Psoas muscle (tissue), 8 donors: Measurements from ENCODE around the gene AMMECR1L. TPM values are rescaled to one million over a fixed set of nuclear protein-coding genes. Genes with fewer than 3 reads are reported as not detected.
A peak's percentile ranks its signal among the peaks of the same experiment; 100 is the strongest.

Experiments used
- ATAC-seq, 4 donors: fragments of 200-7000 bp; cut with Tn5 transposase; one replicate each; pipeline ENCODE4 v1.9.1; 2020; ENCODE audit warnings: moderate library complexity in 3 of 4, mild to moderate bottlenecking in 2 of 4
- DNase-seq, 2 donors: peaks; one replicate each; pipeline ENCODE4 v3.0.0-alpha.2; 2020
- H3K27ac ChIP-seq: fragments of 200-600 bp; one replicate; pipeline ENCODE4 v1.8.0; 2022
- H3K27me3 ChIP-seq, 3 donors: fragments of 200-600 bp in 1 of 3; one replicate each; pipeline versions ENCODE4 v1.6.1 to v1.8.0; 2013 to 2022; ENCODE audit warnings: low read length in 2 of 3, mild to moderate bottlenecking in 2 of 3, moderate library complexity in 1 of 3; ENCODE audit not compliant: insufficient read depth in 3 of 3
- H3K36me3 ChIP-seq, 2 donors: fragments of 200-600 bp in 1 of 2; one replicate each; pipeline versions ENCODE4 v1.6.1 to v1.8.0; 2013 to 2022; ENCODE audit warnings: low read depth in 1 of 2, mild to moderate bottlenecking in 1 of 2, moderate library complexity in 1 of 2; ENCODE audit not compliant: insufficient read depth in 1 of 2
- H3K4me1 ChIP-seq: fragments of 200-600 bp; one replicate; pipeline ENCODE4 v1.8.0; 2022
- H3K4me3 ChIP-seq: fragments of 200-600 bp; one replicate; pipeline ENCODE4 v1.8.0; 2022; ENCODE audit warnings: mild to moderate bottlenecking
- H3K9me3 ChIP-seq: fragments of 200-600 bp; one replicate; pipeline ENCODE4 v1.8.0; 2022
- WGBS, 3 donors: extraction: QIAGEN DNeasy Blood & Tissue Kit; methylation state at CpG; one replicate each; pipeline versions ENCODE4 v1.1.6 to v1.1.7; 2013; 5-methylcytosine and 5-hydroxymethylcytosine counted together
- intact Hi-C, 2 donors: fragments of 100-400 bp; cut with DNase I; formaldehyde crosslinking; loops; one replicate each; pipeline versions ENCODE4 v1.11.0 to v1.14.2; 2022
- polyA plus RNA-seq, 3 donors: library from polyadenylated mRNA; stranded (reverse); fragments of 200-250 nt; gene quantifications; one replicate each; pipeline ENCODE4 v1.2.3, GENCODE V29; 2013
- total RNA-seq, 4 donors: library from RNA; stranded (reverse); fragmentation: NEBNext Ultra II Directional in 2 of 4; extraction: Animal tissue kit (Norgen Biotek cat#: 25700) in 2 of 4; gene quantifications; one replicate each; pipeline versions ENCODE4 v1.2.1 to v1.2.4, GENCODE V29; 2021 to 2023
- TF ChIP-seq, protein P1 (sequence below): fragments of 200-600 bp; IDR thresholded peaks from one replicate; pipeline ENCODE4 v1.8.0; 2022; ENCODE audit warnings: antibody characterized with exemption
- donor health status: healthy with polysubstance abuse.
- donor health status: DM: no; HTN: no; CAD: no; lungs with moderate emphysema.
- donor health status: Bipolar disorder and iron deficiency.
- donor health status: healthy.
- donor health status: DM: yes; HTN: yes; CAD: no.
- donor health status: DM: no; HTN: no; CAD: no.
- donor health status: DM: no; HTN: no; CAD: no.
- donor health status: DM: yes; HTN: yes; CAD: no.

Gene AMMECR1L
- total and polyA plus RNA-seq, 7 donors, result 6.2 to 14.8 (median 11.0) TPM

DNA sequence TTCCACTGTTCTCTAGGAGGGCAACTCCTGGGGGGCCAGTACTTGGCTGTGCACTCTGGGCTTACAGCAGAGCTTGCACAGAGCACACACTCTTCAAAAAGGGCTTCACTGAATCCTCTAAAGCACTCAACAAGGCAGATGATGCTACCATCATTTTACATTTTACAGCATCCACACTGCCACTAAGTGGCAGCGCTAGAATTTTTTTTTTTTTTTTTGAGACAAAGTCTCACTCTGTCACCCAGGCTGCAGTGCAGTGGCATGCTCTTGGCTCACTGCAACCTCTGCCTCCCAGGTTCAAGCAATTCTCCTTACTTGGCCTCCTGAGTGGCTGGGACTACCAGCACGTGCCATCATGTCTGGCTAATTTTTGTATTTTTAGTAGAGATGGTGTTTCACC lies 8.6 kb downstream of the AMMECR1L start:
- Histone ChIP-seq H3K36me3 (peaks cover 0 to 55% of the 10 kb centered on the region in 2 donors), H3K4me1 (peaks cover 14% of the 10 kb centered on the region), H3K27ac (no peak overlapping the region), H3K27me3 (no peaks in the 10 kb centered on the region), H3K4me3 (no peak overlapping the region), H3K9me3 (no peaks in the 10 kb centered on the region)
- ATAC-seq, result no peak
- no peak for DNase-seq
- TF ChIP-seq, protein P1, sequence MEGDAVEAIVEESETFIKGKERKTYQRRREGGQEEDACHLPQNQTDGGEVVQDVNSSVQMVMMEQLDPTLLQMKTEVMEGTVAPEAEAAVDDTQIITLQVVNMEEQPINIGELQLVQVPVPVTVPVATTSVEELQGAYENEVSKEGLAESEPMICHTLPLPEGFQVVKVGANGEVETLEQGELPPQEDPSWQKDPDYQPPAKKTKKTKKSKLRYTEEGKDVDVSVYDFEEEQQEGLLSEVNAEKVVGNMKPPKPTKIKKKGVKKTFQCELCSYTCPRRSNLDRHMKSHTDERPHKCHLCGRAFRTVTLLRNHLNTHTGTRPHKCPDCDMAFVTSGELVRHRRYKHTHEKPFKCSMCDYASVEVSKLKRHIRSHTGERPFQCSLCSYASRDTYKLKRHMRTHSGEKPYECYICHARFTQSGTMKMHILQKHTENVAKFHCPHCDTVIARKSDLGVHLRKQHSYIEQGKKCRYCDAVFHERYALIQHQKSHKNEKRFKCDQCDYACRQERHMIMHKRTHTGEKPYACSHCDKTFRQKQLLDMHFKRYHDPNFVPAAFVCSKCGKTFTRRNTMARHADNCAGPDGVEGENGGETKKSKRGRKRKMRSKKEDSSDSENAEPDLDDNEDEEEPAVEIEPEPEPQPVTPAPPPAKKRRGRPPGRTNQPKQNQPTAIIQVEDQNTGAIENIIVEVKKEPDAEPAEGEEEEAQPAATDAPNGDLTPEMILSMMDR, result no peak
- intact Hi-C loops, result no loop called here
- 92 to 96% (median 94%) methylated on average over 2 of the region's 2 CpGs for WGBS, 3 donors

DNA sequence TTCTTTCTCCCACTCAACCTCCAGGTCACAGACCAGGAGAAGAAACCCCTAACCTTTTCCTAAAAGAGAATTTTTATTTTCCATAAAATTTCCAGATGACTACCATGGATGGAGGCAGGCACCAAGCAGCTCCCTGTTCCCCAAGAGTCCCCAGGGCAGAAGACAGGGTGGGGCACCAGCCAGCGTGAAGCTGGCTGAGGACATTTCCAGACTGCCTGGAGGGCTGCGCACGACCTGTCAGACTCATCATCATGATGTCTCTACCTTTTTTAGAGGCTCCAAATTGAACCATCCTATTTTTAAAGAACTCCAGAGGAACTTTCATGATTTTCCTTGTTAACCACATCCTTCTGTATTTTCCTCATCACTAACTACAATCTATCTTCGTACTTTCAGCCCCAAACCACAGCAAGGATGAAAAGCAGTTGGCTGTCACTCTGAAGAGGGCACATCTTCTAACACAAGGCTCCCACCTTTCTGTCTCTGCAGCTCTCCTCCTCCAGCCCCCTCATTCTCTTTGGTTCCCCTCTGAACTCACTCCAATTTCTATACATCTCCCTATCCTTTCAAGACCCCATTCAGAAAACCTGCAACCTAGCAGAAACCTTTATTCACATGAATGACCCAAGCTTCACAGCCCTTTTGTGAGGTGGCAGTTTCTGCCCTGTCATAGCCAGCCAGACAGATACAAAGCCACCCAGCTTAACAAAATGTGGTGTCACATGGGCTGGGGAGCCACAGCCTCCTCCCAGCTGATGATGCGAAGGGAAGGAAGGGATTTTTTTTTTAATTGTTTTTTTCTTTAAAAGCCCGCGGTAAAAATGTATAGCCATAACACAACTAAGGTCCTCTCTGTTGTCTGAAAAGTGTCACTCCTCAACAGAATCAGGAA lies 11.1 kb downstream of the AMMECR1L start:
- Histone ChIP-seq H3K27me3 (no peaks in the 10 kb centered on the region), H3K27ac (peak overlapping the region; percentile 5), H3K9me3 (no peaks in the 10 kb centered on the region), H3K4me1 (peaks cover 11% of the 10 kb centered on the region), H3K36me3 (peaks cover 0 to 53% of the 10 kb centered on the region in 2 donors), H3K4me3 (no peak overlapping the region)
- WGBS, 3 donors, result 62 to 72% (median 68%) methylated on average over 7 of the region's 7 CpGs
- intact Hi-C loops, result no loop called here
- TF ChIP-seq, protein P1, result no peak
- ATAC-seq, result peak in 1 of 4 donors; percentile 45
- DNase-seq, result no peak

DNA sequence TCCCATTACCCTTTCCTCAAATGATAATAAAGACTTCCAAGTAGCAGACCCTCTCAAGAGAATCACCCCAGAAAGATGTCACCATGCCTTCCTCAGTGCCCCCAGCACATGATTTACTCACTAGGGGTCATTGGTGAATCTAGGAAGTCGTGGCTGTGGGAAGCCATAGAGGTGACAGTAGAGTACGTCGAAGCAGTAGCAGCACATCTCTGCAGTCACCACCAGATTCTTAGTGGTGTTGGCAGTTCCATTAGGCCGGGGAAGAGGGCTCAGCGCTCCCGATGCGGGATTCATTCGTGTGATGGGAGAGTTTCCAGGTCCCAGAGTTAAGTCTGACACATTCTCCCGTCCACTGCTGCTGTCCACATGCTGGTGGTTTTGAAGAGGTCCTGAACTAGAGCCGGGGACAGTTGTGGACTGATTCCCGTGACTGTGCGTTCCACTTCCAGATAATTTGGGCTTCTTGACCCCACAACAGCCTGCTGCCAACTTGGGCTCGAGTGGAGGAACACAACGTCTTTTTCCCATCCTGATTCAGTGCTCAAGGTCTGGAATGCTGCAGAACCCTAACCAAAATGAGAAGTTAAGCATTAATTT lies 12.0 kb downstream of the AMMECR1L start:
- peaks cover 3 to 53% of the 10 kb centered on the region in 2 donors for H3K36me3 ChIP-seq
- TF ChIP-seq, protein P1, result no peak

DNA sequence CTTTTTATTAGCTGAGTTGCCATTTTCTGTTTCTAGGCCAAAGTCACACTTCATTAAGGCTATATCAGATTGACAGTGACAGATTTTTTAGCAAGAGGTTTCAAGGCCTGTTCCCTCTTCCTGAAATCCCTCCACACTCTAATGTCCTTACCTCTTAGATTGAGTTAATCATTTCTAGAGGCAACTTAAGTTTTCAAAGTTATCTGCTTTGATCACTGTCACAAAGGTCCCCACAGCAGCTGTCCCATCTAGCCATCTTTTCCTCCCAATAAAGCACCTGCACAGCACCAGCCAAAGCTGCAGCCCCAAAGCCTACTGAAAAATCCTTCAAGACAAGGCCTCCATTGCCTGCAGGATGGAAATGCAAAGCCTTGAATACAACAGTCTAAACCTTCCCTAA lies 13.4 kb downstream of the AMMECR1L start:
- DNase-seq, result no peak
- TF ChIP-seq, protein P1, result no peak
- no peaks in the 10 kb centered on the region for H3K27me3 ChIP-seq
- H3K9me3 ChIP-seq, result no peaks in the 10 kb centered on the region
- intact Hi-C loops, result no loop called here
- H3K4me1 ChIP-seq, result peaks cover 11% of the 10 kb centered on the region
- no peak overlapping the region for H3K27ac ChIP-seq
- H3K36me3 ChIP-seq, result peaks cover 9 to 65% of the 10 kb centered on the region in 2 donors
- H3K4me3 ChIP-seq, result no peak overlapping the region
- no peak for ATAC-seq

More for the DNA sequence above, 12.0 kb downstream of the AMMECR1L start:
- Histone ChIP-seq H3K4me3 (no peak overlapping the region), H3K9me3 (no peaks in the 10 kb centered on the region), H3K27me3 (no peaks in the 10 kb centered on the region), H3K4me1 (peaks cover 11% of the 10 kb centered on the region), H3K27ac (no peak overlapping the region)
- WGBS, 3 donors, result 38 to 73% (median 48%) methylated on average over 14 of the region's 14 CpGs
- no peak for DNase-seq
- peak; percentile 42 to 75 (median 44) for ATAC-seq
- intact Hi-C loops, result no loop called here
